Ovary (tissue), 9 donors: Measurements from ENCODE around the gene MAP1LC3A. TPM values are rescaled to one million over a fixed set of nuclear protein-coding genes. Genes with fewer than 3 reads are reported as not detected.

Experiments
- DNase-seq, 5 donors: peaks; one replicate each; pipeline ENCODE4 v3.0.0-alpha.2; 2019 to 2020
- H3K27ac ChIP-seq, 2 donors: fragments of 200-600 bp; one replicate each; pipeline versions ENCODE4 v1.5.1 to v1.8.0; 2019 to 2022
- H3K27me3 ChIP-seq: fragments of 200-600 bp; one replicate; pipeline ENCODE4 v1.8.0; 2022
- H3K36me3 ChIP-seq: fragments of 200-600 bp; sonication (generic); one replicate; pipeline ENCODE4 v1.5.1; 2019
- H3K4me1 ChIP-seq: one replicate; pipeline ENCODE4 v1.8.1; 2013; ENCODE audit warnings: mild to moderate bottlenecking, moderate library complexity; ENCODE audit not compliant: insufficient read depth
- H3K4me3 ChIP-seq: fragments of 200-600 bp; sonication (generic); one replicate; pipeline ENCODE4 v1.5.1; 2017
- H3K9me3 ChIP-seq, 2 donors: fragments of 200-600 bp in 1 of 2; sonication (generic) in 1 of 2; one replicate each; pipeline versions ENCODE4 v1.5.1 to v1.8.1; 2013 to 2019; ENCODE audit warnings: mild to moderate bottlenecking in 1 of 2, moderate library complexity in 1 of 2
- EP300 ChIP-seq: sonication (generic); formaldehyde crosslinking; IDR thresholded peaks from one replicate; pipeline ENCODE4 v1.6.1; 2017; ENCODE audit warnings: antibody characterized with exemption
- POLR2A ChIP-seq: fragments of 450-650 bp; IDR thresholded peaks from one replicate; pipeline ENCODE4 v1.6.1; 2017; ENCODE audit warnings: antibody characterized with exemption, mild to moderate bottlenecking, moderate library complexity
- WGBS, 3 donors: extraction: QIAGEN DNeasy Blood & Tissue Kit in 1 of 3; methylation state at CpG; one replicate each; pipeline versions ENCODE4 v1.1.5 to v1.1.7; 2013 to 2017; 5-methylcytosine and 5-hydroxymethylcytosine counted together
- intact Hi-C, 4 donors: fragments of 100-400 bp; cut with DNase I; formaldehyde crosslinking; loops; one replicate each; pipeline versions ENCODE4 v1.11.0 to v1.15.1; 2022 to 2023
- polyA plus RNA-seq, 2 donors: library from polyadenylated mRNA; stranded (reverse); fragments of 200-250 nt in 1 of 2; fragments of 350-450 nt in 1 of 2; fragmentation: Illumina TruSeq in 1 of 2; extraction: RNeasy Lipid Tissue Mini Kit (QIAGEN cat#74804) in 1 of 2; gene quantifications; one replicate each; pipeline ENCODE4 v1.2.3, GENCODE V29; 2013 to 2014
- total RNA-seq, 7 donors: library from RNA; depleted of rRNA in 2 of 7; stranded (reverse); fragments of >200 nt in 2 of 7; fragmentation: NEBNext Ultra II Directional in 3 of 7; extraction: Animal tissue kit (Norgen Biotek cat#: 25700) in 3 of 7; gene quantifications; one replicate each; pipeline versions ENCODE4 v1.1.0 to v1.2.4, GENCODE V29; 2016 to 2023
- TF ChIP-seq, protein P1 (sequence below), 3 donors: fragments of 450-650 bp in 2 of 3; fragments of 200-600 bp in 1 of 3; IDR thresholded peaks; one replicate each; pipeline versions ENCODE4 v1.5.1 to v1.8.0; 2016 to 2022; ENCODE audit warnings: antibody characterized with exemption in 3 of 3, mild to moderate bottlenecking in 1 of 3
- donor health status: DM: no; HTN: no; CAD: no; lungs with moderate emphysema.
- donor health status: DM: no; HTN: no; CAD: no.
- donor health status: Bipolar disorder and iron deficiency.
- donor health status: DM: yes; HTN: yes; CAD: no.
- donor health status: DM: no; HTN: no; CAD: no.
- donor health status: DM: yes; HTN: yes; CAD: no.

Gene MAP1LC3A
- total and polyA plus RNA-seq, 9 donors: 3.4 to 66.1 (median 36.0) TPM

DNA sequence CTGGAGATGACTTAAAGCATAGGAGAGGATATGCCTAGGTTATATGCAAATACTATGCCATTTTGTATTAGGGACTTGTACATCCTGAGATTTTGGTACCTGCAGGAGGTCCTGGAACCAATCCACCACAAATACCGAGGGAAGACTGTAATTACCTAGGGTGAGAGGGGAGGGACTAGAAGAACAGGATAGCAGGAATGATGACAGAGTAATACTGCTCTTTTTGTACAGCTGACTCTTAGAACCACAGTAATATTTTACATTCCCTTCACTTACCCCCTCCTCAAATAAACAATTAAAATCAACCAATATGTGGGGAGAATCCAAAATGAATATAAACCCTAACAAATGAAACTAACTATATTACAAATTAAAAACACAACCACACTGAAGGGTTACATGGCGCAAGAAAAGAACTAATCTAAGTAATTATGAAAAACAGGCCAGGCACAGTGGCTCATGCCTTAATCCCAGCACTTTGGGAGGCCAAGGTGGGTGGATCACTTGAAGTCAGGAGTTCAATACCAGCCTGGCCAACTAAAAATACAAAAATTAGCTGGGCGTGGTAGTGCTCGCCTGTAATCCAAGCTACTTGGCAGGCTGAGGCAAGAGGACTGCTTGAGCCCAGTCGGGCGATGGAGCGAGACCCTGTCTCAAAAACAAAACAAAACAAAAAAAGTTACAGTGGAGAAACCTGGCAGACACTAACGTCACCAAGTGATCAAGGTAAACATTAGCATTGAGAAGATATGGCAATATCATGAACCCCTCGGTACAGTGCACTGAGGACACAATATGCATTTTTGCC lies 37.1 kb downstream of the MAP1LC3A start:
- DNase-seq: no peak
- no peaks in the 10 kb centered on the region for H3K4me1 ChIP-seq

DNA sequence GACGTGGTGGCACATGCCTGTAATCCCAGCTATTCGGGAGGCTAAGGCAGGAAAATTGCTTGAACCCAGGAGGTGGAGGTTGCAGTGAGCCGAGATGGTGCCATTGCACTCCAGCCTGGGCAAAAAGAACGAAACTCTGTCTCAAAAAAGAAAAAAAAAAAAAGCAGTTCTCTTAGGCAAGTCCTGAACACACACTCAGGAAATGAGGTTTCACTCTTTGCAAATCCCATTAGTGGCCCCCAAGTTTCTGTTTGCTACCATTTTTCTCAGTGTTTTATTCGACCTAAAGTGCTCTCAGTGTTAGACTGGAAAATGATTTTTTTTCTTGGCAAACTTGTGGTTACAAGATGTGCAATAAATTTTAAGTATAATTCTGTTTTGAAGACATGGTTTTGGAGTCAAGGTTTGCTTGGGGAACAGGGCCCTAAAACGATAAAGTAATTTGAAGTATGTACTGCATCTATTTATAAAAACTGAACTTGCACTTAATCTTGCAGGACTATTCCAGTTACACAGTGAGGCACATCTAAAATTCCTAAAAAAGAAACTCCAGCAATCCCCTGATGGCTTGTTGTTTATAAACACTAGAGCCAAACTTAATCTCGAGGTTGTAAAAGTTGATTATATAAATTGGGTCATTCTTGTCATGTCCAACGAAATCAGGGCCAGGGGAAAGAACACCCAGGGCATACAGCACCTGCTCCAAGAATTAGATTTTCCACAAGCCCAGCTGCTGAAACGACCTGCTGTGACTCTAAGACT lies 42.6 kb downstream of the MAP1LC3A start:
- no peak overlapping the region for H3K4me3 ChIP-seq
- no peaks in the 10 kb centered on the region for H3K36me3 ChIP-seq
- H3K27ac ChIP-seq: no peak overlapping the region
- no peaks in the 10 kb centered on the region for H3K9me3 ChIP-seq
- TF ChIP-seq POLR2A: no peak
- TF ChIP-seq EP300: no peak
- TF ChIP-seq, protein P1, sequence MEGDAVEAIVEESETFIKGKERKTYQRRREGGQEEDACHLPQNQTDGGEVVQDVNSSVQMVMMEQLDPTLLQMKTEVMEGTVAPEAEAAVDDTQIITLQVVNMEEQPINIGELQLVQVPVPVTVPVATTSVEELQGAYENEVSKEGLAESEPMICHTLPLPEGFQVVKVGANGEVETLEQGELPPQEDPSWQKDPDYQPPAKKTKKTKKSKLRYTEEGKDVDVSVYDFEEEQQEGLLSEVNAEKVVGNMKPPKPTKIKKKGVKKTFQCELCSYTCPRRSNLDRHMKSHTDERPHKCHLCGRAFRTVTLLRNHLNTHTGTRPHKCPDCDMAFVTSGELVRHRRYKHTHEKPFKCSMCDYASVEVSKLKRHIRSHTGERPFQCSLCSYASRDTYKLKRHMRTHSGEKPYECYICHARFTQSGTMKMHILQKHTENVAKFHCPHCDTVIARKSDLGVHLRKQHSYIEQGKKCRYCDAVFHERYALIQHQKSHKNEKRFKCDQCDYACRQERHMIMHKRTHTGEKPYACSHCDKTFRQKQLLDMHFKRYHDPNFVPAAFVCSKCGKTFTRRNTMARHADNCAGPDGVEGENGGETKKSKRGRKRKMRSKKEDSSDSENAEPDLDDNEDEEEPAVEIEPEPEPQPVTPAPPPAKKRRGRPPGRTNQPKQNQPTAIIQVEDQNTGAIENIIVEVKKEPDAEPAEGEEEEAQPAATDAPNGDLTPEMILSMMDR (IDR thresholded peaks at IDR 0.05): no peak
- 30 to 35% (median 35%) methylated on average over 9 of the region's 9 CpGs for WGBS, 3 donors
- no peaks in the 10 kb centered on the region for H3K27me3 ChIP-seq
- intact Hi-C loops: no loop called here
- peaks cover 4% of the 10 kb centered on the region for H3K4me1 ChIP-seq
- DNase-seq: no peak

More for the DNA sequence above, 37.1 kb downstream of the MAP1LC3A start:
- 84 to 87% (median 87%) methylated on average over 9 of the region's 9 CpGs for WGBS, 3 donors
- Histone ChIP-seq H3K9me3 (no peaks in the 10 kb centered on the region), H3K36me3 (no peaks in the 10 kb centered on the region), H3K27ac (no peak overlapping the region), H3K4me3 (no peak overlapping the region), H3K27me3 (no peaks in the 10 kb centered on the region)
- TF ChIP-seq EP300 (no peak), POLR2A (no peak)
- TF ChIP-seq, protein P1 (IDR thresholded peaks at IDR 0.05): no peak
- intact Hi-C loops: no loop called here

DNA sequence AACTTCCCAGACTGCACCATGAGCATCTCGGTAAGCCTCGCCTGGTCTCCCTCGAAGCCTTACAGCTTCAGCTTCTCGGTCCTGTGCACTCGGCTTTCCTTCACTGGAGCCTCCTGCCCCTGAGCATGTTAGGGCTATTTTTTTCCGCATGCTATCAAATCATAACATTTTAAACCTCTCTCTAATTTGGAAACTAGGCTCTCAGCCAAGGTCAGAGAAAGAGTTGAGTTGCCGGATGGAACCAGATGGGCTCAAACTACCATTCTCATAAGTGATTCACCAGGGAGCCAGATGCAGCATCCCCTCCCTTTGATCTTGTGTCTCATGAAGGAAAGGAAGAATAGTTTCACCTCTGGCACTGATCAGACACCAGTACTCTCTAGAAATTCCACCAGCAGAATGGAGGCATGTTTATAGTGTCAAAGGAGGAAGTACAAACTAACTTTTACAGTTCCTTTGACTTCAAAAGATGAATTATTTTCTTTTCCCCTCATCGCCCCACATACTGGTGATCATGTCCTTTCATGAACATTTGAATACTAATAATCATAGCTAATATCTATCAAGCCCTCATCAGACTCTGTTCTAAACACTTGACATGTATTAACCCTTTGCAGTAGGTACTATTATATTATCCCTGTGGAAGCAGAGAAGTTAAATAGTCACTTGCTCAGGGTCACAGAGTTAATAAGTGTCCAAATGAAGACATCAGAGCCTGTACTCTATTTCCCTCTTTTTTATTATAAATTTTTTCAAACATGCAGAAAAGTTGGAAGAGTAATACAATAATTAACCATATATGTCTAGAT lies 46.7 kb downstream of the MAP1LC3A start:
- no peak overlapping the region for H3K27ac ChIP-seq
- DNase-seq: no peak
- 41 to 50% (median 42%) methylated on average over 8 of the region's 8 CpGs for WGBS, 3 donors
- H3K27me3 ChIP-seq: no peaks in the 10 kb centered on the region
- peaks cover 4% of the 10 kb centered on the region for H3K4me1 ChIP-seq
- TF ChIP-seq EP300 (no peak), POLR2A (no peak)
- TF ChIP-seq, protein P1 (IDR thresholded peaks at IDR 0.05): no peak
- H3K4me3 ChIP-seq: no peak overlapping the region
- no peaks in the 10 kb centered on the region for H3K36me3 ChIP-seq
- intact Hi-C loops: no loop called here
- H3K9me3 ChIP-seq: no peaks in the 10 kb centered on the region

DNA sequence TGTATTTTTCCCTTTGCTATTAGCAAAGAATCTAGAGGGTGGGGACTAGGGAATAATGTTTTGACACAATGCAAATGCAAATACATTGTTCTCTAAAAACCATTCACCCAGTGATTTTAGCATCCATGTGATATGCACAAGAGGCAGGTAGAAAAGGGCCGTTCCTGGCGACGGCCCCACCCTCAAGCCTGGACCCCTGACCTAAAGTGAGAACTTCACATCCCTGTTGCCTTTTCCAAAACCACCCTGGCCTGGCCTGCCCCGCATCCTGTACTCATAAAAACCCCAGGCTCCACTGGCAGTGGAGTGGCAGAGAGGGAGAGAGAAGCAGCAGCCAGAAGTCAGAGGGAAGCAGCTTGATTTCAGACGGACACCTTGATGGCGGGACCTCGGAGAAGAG lies 48.5 kb downstream of the MAP1LC3A start:
- no peak overlapping the region for H3K4me3 ChIP-seq
- H3K4me1 ChIP-seq: peaks cover 4% of the 10 kb centered on the region
- no peak for TF ChIP-seq EP300
- TF ChIP-seq, protein P1 (IDR thresholded peaks at IDR 0.05): no peak
- TF ChIP-seq POLR2A: no peak
- intact Hi-C loops: no loop called here
- H3K27me3 ChIP-seq: no peaks in the 10 kb centered on the region
- DNase-seq: no peak
- no peak overlapping the region for H3K27ac ChIP-seq
- no peaks in the 10 kb centered on the region for H3K36me3 ChIP-seq
- no peaks in the 10 kb centered on the region for H3K9me3 ChIP-seq
- WGBS, 3 donors: 94 to 98% (median 95%) methylated on average over 7 of the region's 7 CpGs
